NCI-H2227 (cell line): ENCODE results near the gene KIF5A.
"Not testable (repeated sequence)": the region's sequence is repeated elsewhere in the genome, so short reads cannot be mapped to it uniquely, and the experiment has no call there.

Source experiments
- DNase-seq: peaks from one replicate; lab custom pipeline; 2025; ENCODE audit not compliant: unreplicated experiment; lab: John Stamatoyannopoulos, UW

Gene KIF5A

GRCh38 chr12:57581802-57582201 lies 32.0 kb downstream of the KIF5A start:
- no peak for DNase-seq

GRCh38 chr12:57582440-57582839 lies 32.6 kb downstream of the KIF5A start:
- no peak for DNase-seq

GRCh38 chr12:57583008-57583831 lies 33.4 kb downstream of the KIF5A start:
- peak; percentile 80 for DNase-seq

GRCh38 chr12:57584050-57584449 lies 34.2 kb downstream of the KIF5A start:
- DNase-seq: no peak

GRCh38 chr12:57584690-57585089 lies 34.8 kb downstream of the KIF5A start:
- no peak for DNase-seq

- no peak for DNase-seq
Measured at GRCh38 chr12:57585156-57585555, 35.3 kb downstream of the KIF5A start.

- DNase-seq: no peak
Measured at GRCh38 chr12:57586128-57586527, 36.3 kb downstream of the KIF5A start.

- no peak for DNase-seq
Measured at GRCh38 chr12:57586832-57587429, 37.1 kb downstream of the KIF5A start.

- DNase-seq: not testable (repeated sequence)
Measured at GRCh38 chr12:57588951-57589610, 39.2 kb downstream of the KIF5A start.

- no peak for DNase-seq
Measured at GRCh38 chr12:57590479-57590863, 40.6 kb downstream of the KIF5A start.

- DNase-seq: peak; percentile 87
Measured at GRCh38 chr12:57590864-57591781, 41.3 kb downstream of the KIF5A start, which contains the start of gene PIP4K2C. Gene PIP4K2C, plus strand, starts transcription at chr12:57591192. Its CDS starts 98 bp downstream, at chr12:57591290.

GRCh38 chr12:57591782-57592325 lies 42.0 kb downstream of the KIF5A start:
- DNase-seq: no peak

- DNase-seq: no peak
Measured at GRCh38 chr12:57592551-57593165, 42.8 kb downstream of the KIF5A start.

GRCh38 chr12:57593187-57593586 lies 43.3 kb downstream of the KIF5A start:
- no peak for DNase-seq

GRCh38 chr12:57600395-57600794 lies 50.6 kb downstream of the KIF5A start:
- no peak for DNase-seq

- DNase-seq: no peak
Measured at GRCh38 chr12:57602544-57602943, 52.7 kb downstream of the KIF5A start.

GRCh38 chr12:57603324-57603723 lies 53.5 kb downstream of the KIF5A start:
- no peak for DNase-seq

- DNase-seq: peak; percentile 34
Measured at GRCh38 chr12:57603815-57604453, 54.1 kb downstream of the KIF5A start.

GRCh38 chr12:57604454-57604991 lies 54.7 kb downstream of the KIF5A start, which contains the start of gene DTX3:
Gene DTX3, plus strand, starts transcription at chr12:57604824. Its CDS starts 1,694 bp downstream, at chr12:57606518.
- DNase-seq: peak; percentile 49
